Bone marrow (tissue), 2 donors: ENCODE data around the gene SRPK3.
"Not testable (repeated sequence)": the region's sequence is repeated elsewhere in the genome, so short reads cannot be mapped to it uniquely, and the experiment has no call there.

Source experiments
- DNase-seq, 2 donors: peaks; one replicate each; lab custom pipeline; 2025; lab: John Stamatoyannopoulos, UW

The SRPK3 gene

DNA sequence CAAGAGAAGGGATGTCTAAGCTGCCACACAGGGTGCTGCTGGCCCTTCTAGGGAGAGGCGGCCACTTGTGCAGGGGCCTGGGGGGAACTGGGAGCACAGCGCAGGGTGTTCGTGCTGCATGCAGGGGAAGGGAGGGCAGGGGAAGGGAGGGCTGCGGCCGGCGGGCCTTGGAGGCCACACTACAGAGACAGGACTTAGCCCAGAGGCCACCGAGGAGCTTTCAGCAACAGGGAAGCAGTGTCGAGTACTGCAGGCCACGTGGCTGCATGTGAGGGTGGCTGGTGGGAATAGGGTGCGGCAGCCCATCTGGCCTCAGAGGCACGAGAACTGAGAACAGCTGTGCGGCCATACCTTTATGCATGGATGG, 35.8 kb upstream of the SRPK3 start:
- DNase-seq = not testable (repeated sequence)

DNA sequence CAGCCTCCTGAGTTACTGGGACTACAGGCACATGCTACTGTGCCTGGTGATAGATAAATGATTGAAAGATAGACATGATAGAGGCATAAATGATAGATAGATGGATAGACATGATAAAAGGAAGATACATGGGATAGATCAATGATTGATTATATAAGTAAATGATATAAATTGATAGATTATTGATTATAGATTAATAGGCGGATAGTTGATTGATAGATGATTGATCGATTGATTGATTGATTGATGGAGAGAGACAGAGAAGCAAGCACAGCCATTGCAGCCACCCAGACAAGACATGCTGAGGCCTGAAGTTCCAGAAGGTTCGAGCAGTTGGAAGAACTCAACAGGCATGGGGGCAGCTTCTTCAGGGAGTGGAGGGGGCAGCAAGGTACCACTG, 34.5 kb upstream of the SRPK3 start:
- no peak for DNase-seq

DNA sequence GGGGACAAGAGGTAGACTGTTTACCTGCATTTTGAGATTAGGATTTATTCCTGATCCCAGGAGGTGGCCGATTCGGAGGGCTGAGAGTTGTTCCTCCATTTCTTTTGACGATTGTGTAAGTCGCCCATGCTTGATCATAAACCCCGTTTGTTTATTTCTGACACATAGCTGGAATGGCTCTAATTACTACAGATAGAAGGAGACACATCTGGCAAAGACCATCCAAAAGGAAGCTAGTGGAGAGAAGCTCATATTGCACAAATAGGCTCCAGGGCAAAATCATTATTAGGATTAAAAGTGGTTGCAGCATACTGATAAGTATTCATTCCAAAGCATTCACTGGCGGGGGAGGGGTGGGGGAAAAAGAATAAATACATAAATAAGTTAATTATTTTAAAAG, 33.9 kb upstream of the SRPK3 start:
- not testable (repeated sequence) for DNase-seq

- not testable (repeated sequence) for DNase-seq
Observed at GRCh38 chrX:153749017-153749416, 31.8 kb upstream of the SRPK3 start.

GRCh38 chrX:153750127-153750774, 30.6 kb upstream of the SRPK3 start:
- DNase-seq = no peak

- DNase-seq = no peak
Observed at GRCh38 chrX:153755136-153755535, 25.7 kb upstream of the SRPK3 start.

GRCh38 chrX:153761863-153762262, 19.0 kb upstream of the SRPK3 start:
- DNase-seq = no peak

- no peak for DNase-seq
Observed at GRCh38 chrX:153762626-153763173, 18.1 kb upstream of the SRPK3 start.

DNA sequence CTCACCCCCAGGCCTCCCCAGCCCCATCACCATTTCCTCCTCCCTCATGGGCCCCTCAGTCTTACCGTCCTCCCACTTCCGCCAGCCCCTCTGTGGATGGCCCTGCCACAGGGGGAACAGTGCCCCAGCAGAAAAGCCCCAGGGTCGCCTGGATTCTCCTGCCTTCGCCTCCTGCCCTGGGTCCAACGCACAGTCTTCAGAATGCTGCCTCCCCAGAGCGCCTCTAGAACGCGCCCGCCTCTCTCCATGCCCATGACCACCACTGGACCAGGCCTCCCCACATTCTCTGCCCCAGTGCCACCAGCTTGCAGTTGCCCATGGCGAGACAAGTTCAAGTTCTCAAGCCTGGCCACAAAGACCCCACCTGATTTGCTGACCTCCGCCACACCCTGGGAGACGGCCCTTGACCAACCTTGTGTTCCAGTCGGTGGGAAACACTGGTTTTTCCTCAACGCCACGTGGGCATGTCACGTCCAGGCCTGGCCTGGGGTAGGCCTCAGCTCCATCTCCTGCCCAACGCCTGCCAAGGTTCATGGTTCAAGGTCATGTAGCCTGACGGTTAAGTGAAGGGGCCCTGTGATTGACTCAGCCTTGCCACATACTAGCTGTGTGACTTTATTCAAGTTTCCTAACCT, 17.4 kb upstream of the SRPK3 start:
- no peak for DNase-seq

- peak; percentile 15 to 47 for DNase-seq
Observed at GRCh38 chrX:153763989-153764755, 16.7 kb upstream of the SRPK3 start, which contains the start of gene PLXNB3. Gene PLXNB3 (plus strand): TSS chrX:153764249. CDS start chrX:153765536, 1,287 bp downstream.

DNA sequence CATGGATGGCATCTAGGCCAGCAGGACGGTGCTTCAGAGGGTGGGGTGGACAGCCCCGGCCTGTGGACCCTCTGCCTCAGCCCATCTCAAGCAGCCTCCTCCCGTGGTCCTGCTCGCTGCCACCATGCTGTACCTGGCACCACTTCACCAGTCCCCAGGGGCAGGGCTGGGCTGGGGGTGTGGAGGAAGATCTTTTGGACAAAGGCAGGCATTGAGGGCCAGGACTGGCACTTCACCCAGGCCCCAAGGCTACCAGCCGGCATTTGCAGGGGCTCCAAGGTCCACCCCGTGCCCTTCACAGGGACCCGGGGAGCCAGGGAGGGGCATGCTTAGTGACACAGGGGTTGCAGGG, 16.1 kb upstream of the SRPK3 start:
- DNase-seq = no peak

DNA sequence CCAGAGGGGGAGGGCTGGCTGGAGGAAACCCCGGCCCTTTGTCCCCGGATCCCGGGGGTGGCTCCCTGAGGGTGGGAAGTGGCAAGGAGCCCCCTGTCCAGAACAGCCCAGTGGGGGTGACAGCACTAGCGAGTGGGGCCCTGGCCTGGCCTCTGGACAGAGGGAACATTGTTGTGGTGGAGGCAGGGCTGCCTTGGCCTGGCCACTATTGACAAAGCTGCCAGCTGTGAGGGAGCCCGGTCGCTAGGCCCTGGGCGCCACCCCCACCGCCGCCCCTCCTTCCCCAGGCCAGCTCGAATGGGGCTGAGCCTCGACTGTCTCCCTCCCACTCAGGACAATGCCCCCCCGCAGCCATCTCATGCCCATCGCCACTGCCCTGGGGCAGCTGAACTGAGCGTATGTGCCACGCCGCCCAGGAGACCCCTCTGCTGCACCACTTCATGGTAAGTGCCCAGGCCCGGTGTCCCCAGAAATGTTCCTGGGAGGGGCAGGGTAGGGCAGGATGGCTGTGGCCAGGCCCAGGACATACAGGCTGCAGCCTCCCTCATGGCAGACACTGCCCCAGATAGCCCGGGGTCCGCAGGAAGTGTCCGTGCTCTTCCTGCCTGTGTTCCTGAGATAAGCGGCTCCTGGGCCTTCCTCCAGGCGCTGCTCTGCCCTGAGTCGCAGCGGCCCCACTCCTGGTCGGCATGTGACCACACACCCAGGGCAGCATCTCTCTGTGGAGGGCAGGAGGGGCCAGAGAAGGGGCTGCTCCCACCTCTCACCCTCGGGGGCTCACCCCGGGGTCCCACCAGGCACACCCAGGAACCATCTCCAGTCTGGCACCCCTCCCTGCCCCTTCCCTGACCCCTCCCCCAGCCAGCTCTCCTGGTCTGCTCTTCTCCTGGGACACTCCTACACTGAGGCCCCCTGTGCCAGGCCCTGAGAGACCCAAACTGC, 15.4 kb upstream of the SRPK3 start:
- no peak for DNase-seq

DNA sequence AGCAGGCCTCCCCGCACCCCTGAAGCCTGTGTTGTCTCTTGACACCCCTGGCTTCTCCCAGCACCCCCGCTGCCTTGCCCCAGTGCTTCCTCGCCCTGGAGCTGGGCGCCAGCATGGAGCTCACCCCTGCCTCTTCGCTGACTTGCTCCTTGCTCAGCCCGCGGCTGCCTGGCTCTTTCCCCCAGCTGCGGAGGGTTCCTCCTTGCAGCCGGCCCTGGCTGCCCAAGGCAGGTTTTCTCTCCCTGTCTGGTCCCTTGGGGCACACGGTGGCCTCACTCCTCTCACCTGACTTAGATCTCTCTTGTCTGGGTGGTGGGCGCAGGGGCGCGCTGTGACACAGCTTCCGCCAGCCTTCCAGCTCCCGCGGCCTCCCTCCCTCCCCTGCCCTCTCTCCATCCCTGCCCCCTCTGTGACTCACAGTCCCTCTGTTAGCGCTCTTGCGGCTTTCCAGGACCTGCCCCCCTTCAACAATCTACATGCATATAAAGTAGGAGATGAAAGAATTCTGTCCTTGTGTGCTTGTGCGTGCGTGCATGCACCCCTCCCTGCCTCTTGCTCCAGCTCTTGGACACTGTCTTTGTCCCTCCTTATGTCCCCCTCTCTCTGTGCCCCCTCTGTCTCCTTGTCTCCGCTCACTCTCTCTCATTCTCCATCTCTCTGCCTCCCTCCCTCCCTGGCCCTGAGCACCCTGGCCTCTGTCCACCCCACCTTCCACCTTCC, 14.6 kb upstream of the SRPK3 start:
- DNase-seq = peak; percentile 4 to 73

DNA sequence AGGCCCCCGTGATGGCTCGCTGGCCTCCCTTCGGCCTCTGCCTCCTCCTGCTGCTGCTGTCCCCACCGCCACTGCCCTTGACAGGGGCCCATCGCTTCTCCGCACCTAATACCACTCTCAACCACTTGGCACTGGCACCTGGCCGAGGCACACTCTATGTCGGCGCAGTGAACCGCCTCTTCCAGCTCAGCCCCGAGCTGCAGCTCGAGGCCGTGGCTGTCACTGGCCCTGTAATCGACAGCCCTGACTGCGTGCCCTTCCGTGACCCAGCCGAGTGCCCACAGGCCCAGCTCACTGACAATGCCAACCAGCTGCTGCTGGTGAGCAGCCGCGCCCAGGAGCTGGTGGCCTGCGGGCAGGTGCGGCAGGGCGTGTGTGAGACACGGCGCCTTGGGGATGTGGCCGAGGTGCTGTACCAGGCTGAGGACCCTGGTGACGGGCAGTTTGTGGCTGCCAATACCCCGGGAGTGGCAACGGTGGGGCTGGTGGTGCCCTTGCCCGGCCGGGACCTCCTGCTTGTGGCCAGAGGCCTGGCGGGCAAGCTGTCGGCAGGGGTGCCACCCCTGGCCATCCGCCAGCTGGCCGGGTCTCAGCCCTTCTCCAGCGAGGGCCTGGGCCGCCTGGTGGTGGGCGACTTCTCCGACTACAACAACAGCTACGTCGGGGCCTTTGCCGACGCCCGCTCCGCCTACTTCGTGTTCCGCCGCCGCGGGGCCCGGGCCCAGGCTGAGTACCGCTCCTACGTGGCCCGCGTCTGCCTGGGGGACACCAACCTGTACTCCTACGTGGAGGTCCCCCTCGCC, 13.8 kb upstream of the SRPK3 start:
- no peak for DNase-seq

GRCh38 chrX:153767674-153768055, 13.2 kb upstream of the SRPK3 start:
- DNase-seq = no peak

DNA sequence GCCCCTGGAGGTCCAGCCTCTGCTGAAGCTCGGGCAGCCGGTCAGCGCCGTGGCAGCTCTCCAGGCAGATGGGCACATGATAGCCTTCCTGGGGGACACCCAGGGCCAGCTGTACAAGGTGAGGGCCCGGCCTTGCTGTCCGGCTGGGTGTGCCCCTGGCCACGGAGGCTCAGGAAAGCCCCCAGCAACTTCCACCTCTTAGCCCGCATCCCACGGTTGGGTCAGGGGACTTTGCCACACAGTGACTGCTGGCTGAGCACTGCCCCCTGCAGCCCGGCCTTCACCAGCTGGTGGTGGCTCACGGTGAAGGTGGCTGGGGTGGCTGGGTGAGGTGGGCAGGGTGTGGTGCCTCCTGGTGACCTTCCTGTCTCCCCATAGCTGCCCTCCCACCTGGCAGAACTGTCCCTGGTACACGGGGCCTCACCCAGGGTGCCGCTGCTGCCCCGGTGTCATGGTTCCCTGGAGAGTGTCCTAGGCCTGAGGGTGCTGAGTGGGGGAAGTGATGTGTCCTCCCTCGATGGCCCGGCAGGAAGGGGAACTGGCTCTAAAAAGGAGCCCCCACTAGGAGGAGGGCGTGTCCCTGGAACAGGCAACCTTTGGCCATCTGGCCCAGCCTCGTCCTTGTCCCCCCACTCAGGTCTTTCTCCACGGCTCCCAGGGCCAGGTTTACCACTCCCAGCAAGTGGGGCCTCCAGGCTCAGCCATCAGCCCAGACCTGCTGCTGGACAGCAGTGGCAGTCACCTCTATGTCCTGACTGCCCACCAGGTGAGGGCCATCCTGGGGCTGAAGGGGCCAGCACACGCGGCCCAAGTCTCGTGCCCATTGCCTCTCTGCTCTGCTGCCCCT, 12.3 kb upstream of the SRPK3 start:
- no peak for DNase-seq

DNA sequence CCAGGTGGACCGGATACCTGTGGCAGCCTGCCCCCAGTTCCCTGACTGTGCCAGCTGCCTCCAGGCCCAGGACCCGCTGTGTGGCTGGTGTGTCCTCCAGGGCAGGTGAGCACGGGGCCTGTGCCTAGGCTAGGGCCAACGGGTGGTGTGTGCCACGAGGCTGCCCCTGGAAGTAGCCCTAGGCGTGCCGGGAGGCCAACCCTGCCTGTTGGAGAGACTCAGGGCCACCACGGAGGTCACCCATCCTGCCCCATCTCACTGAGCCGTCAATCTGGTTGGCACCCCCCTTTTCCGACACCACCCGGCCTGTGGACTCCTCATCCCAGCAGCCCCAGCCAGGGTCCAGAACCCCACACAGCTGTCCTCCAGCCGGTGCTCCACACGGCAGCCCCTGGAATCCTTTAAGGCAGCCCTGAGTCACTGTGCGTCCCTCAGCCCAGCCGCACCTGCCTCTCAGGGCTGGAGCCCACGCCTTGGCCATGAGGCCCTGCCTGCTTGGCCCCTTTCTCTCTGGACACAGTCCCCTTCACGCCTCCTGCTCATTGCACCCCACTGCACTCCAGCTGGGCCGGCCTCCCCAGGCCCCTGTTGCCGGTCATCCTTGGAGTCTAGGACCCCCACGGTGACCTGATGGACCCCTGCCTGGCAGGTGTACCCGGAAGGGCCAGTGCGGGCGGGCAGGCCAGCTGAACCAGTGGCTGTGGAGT, 11.5 kb upstream of the SRPK3 start:
- DNase-seq = no peak

GRCh38 chrX:153769865-153770600, 10.8 kb upstream of the SRPK3 start:
- no peak for DNase-seq
